ENCODE measurements around the gene WDR49.

Gene WDR49

DNA sequence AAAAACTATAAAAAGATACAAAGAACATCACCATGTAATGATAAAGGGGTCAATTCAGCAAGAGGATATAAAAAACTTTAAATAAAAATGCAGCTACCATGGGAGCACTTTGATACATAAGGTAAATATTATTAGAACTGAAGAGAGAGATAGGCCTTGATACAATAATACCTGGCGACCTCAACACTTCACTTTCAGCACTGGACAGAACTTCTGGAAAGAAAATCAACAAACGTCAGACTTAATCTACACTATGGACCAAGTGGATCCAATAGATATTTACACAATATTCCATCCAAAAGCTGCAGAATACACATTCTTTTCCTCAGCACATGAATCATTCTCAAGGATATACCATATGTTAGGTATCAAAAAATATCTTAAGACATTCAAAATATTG, 42.0 kb downstream of the WDR49 start:
- DNase-seq = no peak

DNA sequence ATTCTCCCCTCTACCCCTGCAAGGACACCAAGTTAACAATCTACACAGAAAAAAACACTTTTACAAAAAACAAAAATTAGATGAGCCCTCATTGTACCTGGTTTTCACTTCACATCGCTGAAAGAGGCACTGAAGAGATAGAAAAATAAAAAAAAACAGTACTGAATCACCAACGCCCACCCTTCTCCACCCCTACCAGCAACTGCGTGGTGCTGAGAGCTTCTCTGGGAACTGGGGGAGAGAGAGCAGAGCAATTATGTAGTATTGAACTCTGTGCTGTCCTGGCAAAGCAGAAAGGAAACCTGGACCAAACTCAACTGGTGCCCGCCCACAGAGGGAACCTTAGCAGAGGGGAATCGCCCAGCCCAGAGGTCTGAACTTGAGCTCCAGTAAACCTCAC, 44.6 kb downstream of the WDR49 start:
- no peak for DNase-seq

DNA sequence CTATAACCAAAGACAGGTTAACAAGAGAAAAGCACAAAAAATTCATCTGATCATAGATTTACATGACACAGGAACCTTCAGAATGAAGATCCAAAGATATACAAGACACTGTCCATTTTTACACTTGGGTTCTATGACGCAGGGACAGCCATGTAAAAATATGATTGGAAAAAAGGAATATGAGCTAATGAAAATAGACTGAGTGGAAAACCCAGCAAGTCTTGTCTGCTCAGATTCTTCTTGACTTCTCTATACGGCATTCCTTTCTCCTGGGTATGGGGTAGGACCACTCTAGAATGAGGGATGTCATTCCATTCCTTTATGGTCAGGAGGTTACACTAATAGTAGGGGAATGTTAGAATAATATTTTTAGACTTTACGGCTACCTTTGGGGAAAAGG, 46.9 kb downstream of the WDR49 start:
- DNase-seq = no peak

DNA sequence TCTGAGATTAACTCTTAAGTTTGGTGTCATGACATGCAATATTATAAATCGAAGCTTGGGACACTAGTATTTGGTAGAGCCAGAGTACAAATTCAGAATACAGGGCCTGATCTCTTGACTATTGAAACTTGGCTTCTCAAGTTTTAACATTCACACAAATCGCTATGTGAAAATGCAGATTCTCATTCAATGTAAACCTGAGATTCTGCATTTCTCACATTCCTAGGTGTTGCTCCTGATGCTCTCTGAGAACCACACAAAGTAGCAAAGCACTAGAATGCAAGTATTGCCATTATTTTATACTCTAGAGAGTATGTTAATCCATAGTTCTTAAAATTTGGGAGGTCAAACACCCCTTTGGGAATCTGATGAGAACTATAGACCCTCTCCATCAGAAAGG, 47.9 kb downstream of the WDR49 start:
- no peak for DNase-seq

- DNase-seq = no peak
Observed at GRCh38 chr3:167602041-167602440, 51.7 kb downstream of the WDR49 start.

DNA sequence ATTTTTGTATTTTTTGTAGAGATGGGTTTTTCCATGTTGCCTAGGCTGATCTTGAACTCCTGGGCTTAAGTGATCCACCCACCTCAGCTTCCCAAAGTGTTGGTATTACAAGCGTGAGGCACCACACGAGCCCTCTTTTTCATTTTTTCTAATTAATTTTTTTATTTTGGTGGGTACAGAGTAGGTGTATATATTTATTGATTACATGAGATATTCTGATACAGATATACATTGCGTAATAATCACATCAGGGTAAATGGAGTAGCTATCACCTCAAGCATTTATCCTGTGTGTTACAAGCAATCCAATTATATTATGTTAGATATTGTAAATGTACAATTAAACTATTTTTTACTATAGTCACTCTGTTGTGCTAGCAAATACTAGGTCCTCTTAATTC, 66.1 kb downstream of the WDR49 start:
- no peak for DNase-seq

- no peak for DNase-seq
Observed at GRCh38 chr3:167575000-167575600, 78.6 kb downstream of the WDR49 start.

DNA sequence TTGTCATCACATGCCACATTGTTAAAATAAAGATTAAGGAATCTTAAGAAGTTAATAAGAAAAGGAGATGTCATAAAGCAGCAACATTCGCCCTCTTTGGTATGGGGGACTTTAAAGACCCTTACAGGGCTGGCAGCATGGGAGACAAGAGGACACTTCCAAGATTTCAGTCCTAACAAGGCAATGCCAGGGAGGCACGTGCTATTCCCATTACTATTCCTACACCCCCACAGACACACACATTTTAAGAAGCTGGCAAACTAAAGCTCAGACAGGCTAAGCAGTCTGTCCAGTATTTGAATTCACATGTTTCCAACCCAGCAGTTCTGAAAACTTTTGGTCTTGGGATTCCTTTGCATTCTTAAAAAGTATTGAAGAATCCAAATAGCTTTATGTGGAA, 80.8 kb downstream of the WDR49 start:
- no peak for DNase-seq

GRCh38 chr3:167568634-167569033, 85.1 kb downstream of the WDR49 start:
- no peak for DNase-seq

GRCh38 chr3:167565489-167565888, 88.3 kb downstream of the WDR49 start:
- DNase-seq = no peak

- no peak for DNase-seq
Observed at GRCh38 chr3:167564612-167565011, 89.1 kb downstream of the WDR49 start.

- no peak for DNase-seq
Observed at GRCh38 chr3:167559924-167560323, 93.8 kb downstream of the WDR49 start.

DNA sequence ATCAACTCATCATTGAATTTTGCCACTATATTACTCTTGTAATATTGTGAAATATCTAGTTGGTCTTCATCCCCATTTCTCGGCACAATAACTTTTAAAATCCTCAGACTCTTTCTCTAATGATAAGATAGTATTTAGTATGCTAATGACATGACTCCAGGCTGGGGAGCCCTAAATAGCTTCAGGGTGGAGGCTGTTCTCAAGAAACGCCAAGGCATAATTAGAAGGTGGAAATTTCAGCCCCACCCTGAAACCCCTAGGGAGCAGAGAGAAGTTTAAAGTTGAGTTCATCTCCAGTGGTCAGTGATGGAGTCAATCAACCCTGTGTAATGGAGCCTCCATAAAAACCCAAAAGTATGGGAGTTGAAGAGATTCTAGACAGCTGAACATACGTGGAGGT, 98.8 kb downstream of the WDR49 start:
- DNase-seq = no peak

GRCh38 chr3:167538081-167538480, 115.7 kb downstream of the WDR49 start:
- no peak for DNase-seq

DNA sequence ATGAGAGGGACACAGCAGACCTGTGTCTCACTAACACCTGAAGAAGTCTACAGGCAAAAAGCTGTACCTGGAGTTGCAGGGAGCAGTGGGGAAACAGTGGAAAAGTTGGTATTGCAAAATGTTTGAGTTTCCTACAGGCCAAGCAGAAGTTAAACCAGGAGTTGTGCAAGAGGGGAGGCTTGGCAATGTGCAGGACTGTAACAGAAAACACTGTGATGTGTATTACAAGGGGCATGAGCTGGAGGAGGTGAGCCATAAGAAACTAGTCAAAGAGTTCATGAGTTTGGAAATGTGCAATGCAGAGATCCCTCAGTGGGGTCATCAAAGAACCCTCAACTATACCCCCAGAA, 132.8 kb downstream of the WDR49 start:
- DNase-seq = no peak

DNA sequence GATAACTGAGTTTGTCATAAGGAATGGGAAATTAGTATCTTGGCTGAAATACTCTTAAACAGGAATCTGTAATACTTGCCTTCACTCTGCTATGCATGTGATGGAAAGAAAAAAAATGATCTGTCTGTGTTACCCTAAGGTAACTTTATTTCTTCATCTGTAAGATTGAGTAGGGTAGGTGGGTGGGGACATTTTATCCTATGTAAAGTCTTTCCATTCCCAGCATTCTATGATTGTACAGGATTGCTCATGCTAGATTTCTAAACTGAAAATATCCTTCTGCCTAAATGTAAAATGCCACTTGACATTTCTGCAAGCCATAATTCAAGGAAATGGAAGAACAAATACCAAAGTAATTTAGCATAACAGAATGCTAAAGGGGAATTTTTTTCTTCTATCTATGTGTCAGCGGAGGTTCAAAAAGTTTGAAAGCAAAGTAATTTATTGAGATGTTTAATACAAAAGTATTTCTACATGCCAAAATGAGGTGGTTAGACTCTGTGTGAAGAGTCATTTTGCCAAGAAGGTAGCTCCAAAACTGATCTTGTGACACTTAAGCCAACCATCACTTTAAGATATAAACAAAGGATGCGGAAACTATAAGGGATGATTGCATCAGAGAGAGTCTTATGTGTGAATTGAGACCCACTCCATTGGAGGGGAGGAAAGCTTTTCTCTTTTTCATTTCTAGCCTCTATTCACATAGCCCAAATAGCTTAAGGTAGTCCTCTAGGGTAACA, 133.3 kb downstream of the WDR49 start:
- DNase-seq = no peak

GRCh38 chr3:167507954-167508353, 145.8 kb downstream of the WDR49 start:
- no peak for DNase-seq

GRCh38 chr3:167502401-167502800, 151.3 kb downstream of the WDR49 start:
- DNase-seq = no peak

DNA sequence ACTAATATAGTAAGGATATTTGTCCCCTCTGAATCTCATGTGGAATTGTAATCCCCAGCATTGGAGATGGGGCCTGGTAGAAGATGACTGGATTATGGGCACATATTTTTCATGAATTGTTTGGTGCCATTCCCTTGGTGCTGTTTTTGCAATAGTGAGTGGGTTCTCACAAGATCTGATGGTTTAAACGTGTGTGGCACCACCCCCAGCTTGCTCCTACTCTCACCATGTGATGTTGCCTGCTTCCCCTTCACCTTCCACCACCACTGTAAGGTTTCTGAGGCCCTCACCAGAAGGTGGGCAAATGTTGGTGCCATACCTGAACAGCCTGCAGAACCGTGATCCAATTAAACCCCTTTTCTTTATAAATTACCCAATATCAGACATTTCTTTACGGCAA, 151.8 kb downstream of the WDR49 start:
- no peak for DNase-seq

GRCh38 chr3:167497903-167498302, 155.8 kb downstream of the WDR49 start:
- DNase-seq = no peak

DNA sequence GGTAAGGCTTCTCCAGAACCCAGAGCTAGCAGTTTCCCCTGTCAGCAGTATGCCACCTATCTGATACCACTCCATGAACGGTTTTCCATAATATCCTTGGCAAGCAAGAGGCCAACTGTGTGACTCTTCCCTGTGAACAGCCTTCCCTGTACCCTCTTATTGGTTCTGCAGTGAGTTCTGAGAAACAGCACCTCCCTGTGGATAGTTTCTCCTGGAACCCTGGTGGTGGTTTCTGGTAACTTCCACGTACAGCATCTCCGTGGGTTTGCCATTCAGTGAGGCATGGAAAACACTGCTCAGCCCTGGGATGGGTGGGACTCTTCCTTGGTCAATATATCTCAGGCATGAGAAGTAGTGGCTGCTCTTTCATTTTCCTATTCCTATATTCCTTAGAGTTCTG, 160.5 kb downstream of the WDR49 start:
- no peak for DNase-seq

DNA sequence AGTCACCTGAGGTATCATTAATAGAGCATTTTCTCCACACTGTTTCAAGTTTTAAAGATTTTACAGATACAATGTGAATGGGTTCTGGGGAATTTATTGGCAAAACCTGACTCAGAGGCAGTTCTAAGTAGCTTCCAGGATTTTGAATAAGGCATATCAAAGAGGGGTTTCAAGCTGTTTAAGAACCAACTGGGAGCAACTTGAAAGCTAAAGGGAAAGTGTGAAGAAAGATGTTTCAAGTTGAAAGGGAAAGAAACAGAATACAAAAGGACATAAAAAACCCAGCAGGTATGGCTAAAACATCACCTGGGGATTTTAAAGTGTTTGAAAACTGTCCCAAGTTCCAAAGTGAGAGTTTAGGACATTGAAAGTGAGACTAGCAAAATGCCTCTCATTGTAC, 162.1 kb downstream of the WDR49 start:
- no peak for DNase-seq

- no peak for DNase-seq
Observed at GRCh38 chr3:167489571-167489970, 164.2 kb downstream of the WDR49 start.

GRCh38 chr3:167487556-167487955, 166.2 kb downstream of the WDR49 start:
- no peak for DNase-seq

DNA sequence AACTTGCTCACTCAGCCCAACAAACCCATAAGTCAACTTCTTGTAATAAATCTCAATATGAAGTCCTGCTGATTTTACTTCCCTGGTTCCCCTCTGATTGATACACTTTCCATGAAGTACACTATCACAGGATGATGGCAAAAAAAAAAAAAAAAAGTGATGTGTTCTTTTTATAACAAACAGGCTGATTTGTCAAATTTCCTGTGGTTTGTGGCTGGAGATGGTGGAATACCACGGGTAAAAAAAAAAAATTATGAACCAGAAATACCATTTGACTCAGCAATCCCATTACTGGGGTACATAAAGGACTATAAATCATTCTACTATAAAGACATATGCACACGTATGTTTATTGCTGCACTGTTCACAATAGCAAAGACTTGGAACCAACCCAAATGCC, 169.2 kb downstream of the WDR49 start:
- DNase-seq = no peak

Measured in fibroblast of upper back skin (primary cell).